Spleen (tissue), 11 donors: ENCODE data around the gene FHAD1. TPM values are rescaled to one million over a fixed set of nuclear protein-coding genes. Genes with fewer than 3 reads are reported as not detected.

Source experiments
- DNase-seq: peaks from one replicate; pipeline ENCODE4 v3.0.0-alpha.2; 2020
- H3K27ac ChIP-seq, 8 donors: fragments of 200-600 bp; sonication (generic) in 7 of 8; 1 replicate in 4 of 8; 2 replicates in 4 of 8; pipeline versions ENCODE4 v1.5.0 to v1.8.0; 2016 to 2021; ENCODE audit warnings: inconsistent platforms in 4 of 8, mild to moderate bottlenecking in 4 of 8, moderate library complexity in 1 of 8
- H3K27me3 ChIP-seq, 7 donors: fragments of 200-600 bp; sonication (generic) in 6 of 7; replicated peaks in 1 of 7; 1 replicate in 4 of 7; 2 replicates in 3 of 7; pipeline versions ENCODE4 v1.5.0 to v1.8.0; 2016 to 2021; ENCODE audit warnings: inconsistent platforms in 3 of 7, mild to moderate bottlenecking in 1 of 7
- H3K36me3 ChIP-seq, 6 donors: fragments of 200-600 bp; sonication (generic) in 5 of 6; 1 replicate in 4 of 6; 2 replicates in 2 of 6; pipeline versions ENCODE4 v1.5.0 to v1.8.0; 2016 to 2021; ENCODE audit warnings: inconsistent platforms in 2 of 6
- H3K4me1 ChIP-seq, 6 donors: fragments of 200-600 bp; sonication (generic) in 5 of 6; 1 replicate in 3 of 6; 2 replicates in 3 of 6; pipeline versions ENCODE4 v1.5.0 to v1.8.0; 2016 to 2021; ENCODE audit warnings: inconsistent platforms in 3 of 6
- H3K4me3 ChIP-seq, 8 donors: fragments of 200-600 bp; sonication (generic) in 7 of 8; 1 replicate in 4 of 8; 2 replicates in 4 of 8; pipeline versions ENCODE4 v1.5.0 to v1.8.0; 2016 to 2021; ENCODE audit warnings: inconsistent platforms in 4 of 8, mild to moderate bottlenecking in 4 of 8, moderate library complexity in 2 of 8
- H3K9me3 ChIP-seq, 8 donors: fragments of 200-600 bp; sonication (generic) in 7 of 8; 1 replicate in 4 of 8; 2 replicates in 4 of 8; pipeline versions ENCODE4 v1.5.0 to v1.8.0; 2016 to 2021; ENCODE audit warnings: inconsistent platforms in 4 of 8
- POLR2A ChIP-seq, 3 donors: fragments of 450-650 bp; IDR thresholded peaks; one replicate each; pipeline ENCODE4 v1.5.1; 2017; ENCODE audit warnings: antibody characterized with exemption in 3 of 3, mild to moderate bottlenecking in 1 of 3
- POLR2AphosphoS5 ChIP-seq, 3 donors: sonication (generic); formaldehyde crosslinking; IDR thresholded peaks; one replicate each; pipeline ENCODE4 v1.5.1; 2017; ENCODE audit warnings: antibody characterized with exemption in 3 of 3
- WGBS, 5 donors: extraction: QIAGEN DNeasy Blood & Tissue Kit in 3 of 5; methylation state at CpG; one replicate each; pipeline versions ENCODE4 v1.1.5 to v1.1.7; 2013 to 2018; 5-methylcytosine and 5-hydroxymethylcytosine counted together
- intact Hi-C: fragments of 100-400 bp; cut with DNase I; formaldehyde crosslinking; loops from one replicate; pipeline ENCODE4 v1.15.0; 2023; ENCODE audit warnings: low total_unique reads
- polyA plus RNA-seq, 3 donors: library from polyadenylated mRNA; stranded (reverse); fragments of 200-250 nt; gene quantifications; one replicate each; pipeline ENCODE4 v1.2.1, GENCODE V29; 2013
- total RNA-seq, 7 donors: library from RNA; depleted of rRNA in 3 of 7; stranded (reverse); fragments of >200 nt in 3 of 7; fragmentation: NEBNext Ultra II Directional in 4 of 7; extraction: Animal tissue kit (Norgen Biotek cat#: 25700) in 4 of 7; gene quantifications; one replicate each; pipeline versions ENCODE4 v1.1.0 to v1.2.1, GENCODE V29; 2016 to 2021
- TF ChIP-seq, protein P1 (sequence below), 11 experiments: fragments of 200-600 bp in 7 of 11; fragments of 450-650 bp in 4 of 11; sonication (generic) in 4 of 11; IDR thresholded peaks in 8 of 11; conservative IDR thresholded peaks in 3 of 11; 1 replicate in 7 of 11; 2 replicates in 4 of 11; pipeline versions ENCODE4 v1.4.0 to v1.8.0; 2016 to 2021; ENCODE audit warnings: antibody characterized with exemption in 11 of 11, inconsistent platforms in 4 of 11, mild to moderate bottlenecking in 1 of 11
- donor health status: healthy with polysubstance abuse.
- donor health status: DM: no; HTN: no; CAD: no; lungs with moderate emphysema.
- donor health status: DM: no; HTN: no; CAD: no.
- donor health status: Bipolar disorder and iron deficiency.
- donor health status: healthy.
- donor health status: DM: no; HTN: no; CAD: no.
- donor health status: DM: yes; HTN: yes; CAD: no.

Gene FHAD1
- total and polyA plus RNA-seq, 10 donors = 0.22 to 1.0 (median 0.28) TPM; not detected in 3

DNA sequence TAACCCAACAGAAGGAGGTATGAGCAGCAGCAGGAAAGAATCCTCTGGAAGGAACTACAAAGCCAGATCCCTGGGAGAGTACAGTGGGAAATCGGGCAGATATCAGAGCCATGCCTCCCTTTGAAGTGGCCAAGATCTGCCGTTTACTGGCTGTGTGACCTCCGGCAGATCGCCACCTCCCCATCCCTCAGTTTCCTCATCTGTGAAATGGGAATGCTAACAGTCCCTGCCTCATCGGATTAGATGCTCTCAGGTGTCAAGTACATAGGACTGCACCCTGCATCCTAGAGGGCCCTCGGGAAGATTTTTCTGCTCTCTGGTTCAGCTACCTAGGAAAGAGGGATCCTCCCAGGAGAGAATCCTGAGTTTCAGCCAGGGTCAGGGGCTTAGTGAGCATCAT, 102.1 kb downstream of the FHAD1 start:
- WGBS, 5 donors = 95 to 97% (median 96%) methylated on average over 6 of the region's 6 CpGs
- Histone ChIP-seq H3K4me3 (no peak overlapping the region), H3K27me3 (peaks cover 0 to 25% (median 0%) of the 10 kb centered on the region in 7 donors), H3K9me3 (no peaks in the 10 kb centered on the region), H3K27ac (no peak overlapping the region), H3K4me1 (peaks cover 0 to 37% (median 16%) of the 10 kb centered on the region in 6 donors), H3K36me3 (no peaks in the 10 kb centered on the region)
- intact Hi-C loops = no loop called here
- DNase-seq = no peak
- TF ChIP-seq POLR2AphosphoS5 (IDR thresholded peaks at IDR 0.05) (no peak), POLR2A (IDR thresholded peaks at IDR 0.05) (no peak)
- TF ChIP-seq, protein P1, sequence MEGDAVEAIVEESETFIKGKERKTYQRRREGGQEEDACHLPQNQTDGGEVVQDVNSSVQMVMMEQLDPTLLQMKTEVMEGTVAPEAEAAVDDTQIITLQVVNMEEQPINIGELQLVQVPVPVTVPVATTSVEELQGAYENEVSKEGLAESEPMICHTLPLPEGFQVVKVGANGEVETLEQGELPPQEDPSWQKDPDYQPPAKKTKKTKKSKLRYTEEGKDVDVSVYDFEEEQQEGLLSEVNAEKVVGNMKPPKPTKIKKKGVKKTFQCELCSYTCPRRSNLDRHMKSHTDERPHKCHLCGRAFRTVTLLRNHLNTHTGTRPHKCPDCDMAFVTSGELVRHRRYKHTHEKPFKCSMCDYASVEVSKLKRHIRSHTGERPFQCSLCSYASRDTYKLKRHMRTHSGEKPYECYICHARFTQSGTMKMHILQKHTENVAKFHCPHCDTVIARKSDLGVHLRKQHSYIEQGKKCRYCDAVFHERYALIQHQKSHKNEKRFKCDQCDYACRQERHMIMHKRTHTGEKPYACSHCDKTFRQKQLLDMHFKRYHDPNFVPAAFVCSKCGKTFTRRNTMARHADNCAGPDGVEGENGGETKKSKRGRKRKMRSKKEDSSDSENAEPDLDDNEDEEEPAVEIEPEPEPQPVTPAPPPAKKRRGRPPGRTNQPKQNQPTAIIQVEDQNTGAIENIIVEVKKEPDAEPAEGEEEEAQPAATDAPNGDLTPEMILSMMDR (IDR thresholded peaks at IDR 0.05 in 8 of 11, conservative IDR thresholded peaks at IDR 0.05 in 3 of 11) = no peak

DNA sequence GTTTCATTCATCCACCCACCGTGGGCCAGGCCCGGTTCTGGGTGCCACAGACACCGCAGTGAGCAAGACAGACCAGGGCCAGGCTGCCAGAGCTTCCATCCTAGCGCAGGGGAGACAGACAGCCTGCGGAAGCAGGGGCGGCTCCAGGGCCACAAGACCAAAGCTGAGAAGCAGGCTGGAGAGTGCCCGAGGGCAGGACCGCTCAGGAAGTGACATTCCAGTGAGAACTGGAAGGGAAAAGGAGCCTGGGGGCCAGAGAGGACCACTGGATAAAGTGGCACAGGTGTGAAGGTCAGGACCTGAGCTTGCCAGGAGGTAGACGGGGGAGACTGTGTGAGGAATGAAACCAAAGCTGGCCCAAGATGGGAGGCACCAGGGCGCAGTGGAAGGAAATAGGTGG, 103.1 kb downstream of the FHAD1 start:
- peaks cover 0 to 15% (median 0%) of the 10 kb centered on the region in 7 donors for H3K27me3 ChIP-seq
- intact Hi-C loops = no loop called here
- no peaks in the 10 kb centered on the region for H3K9me3 ChIP-seq
- H3K27ac ChIP-seq = no peak overlapping the region
- peaks cover 0 to 31% (median 14%) of the 10 kb centered on the region in 6 donors for H3K4me1 ChIP-seq
- H3K4me3 ChIP-seq = no peak overlapping the region
- H3K36me3 ChIP-seq = no peaks in the 10 kb centered on the region
- TF ChIP-seq POLR2A (IDR thresholded peaks at IDR 0.05) (no peak), POLR2AphosphoS5 (IDR thresholded peaks at IDR 0.05) (no peak)
- TF ChIP-seq, protein P1 (IDR thresholded peaks at IDR 0.05 in 8 of 11, conservative IDR thresholded peaks at IDR 0.05 in 3 of 11) = no peak
- 85 to 98% (median 85%) methylated on average over 10 of the region's 10 CpGs for WGBS, 5 donors
- DNase-seq = no peak

DNA sequence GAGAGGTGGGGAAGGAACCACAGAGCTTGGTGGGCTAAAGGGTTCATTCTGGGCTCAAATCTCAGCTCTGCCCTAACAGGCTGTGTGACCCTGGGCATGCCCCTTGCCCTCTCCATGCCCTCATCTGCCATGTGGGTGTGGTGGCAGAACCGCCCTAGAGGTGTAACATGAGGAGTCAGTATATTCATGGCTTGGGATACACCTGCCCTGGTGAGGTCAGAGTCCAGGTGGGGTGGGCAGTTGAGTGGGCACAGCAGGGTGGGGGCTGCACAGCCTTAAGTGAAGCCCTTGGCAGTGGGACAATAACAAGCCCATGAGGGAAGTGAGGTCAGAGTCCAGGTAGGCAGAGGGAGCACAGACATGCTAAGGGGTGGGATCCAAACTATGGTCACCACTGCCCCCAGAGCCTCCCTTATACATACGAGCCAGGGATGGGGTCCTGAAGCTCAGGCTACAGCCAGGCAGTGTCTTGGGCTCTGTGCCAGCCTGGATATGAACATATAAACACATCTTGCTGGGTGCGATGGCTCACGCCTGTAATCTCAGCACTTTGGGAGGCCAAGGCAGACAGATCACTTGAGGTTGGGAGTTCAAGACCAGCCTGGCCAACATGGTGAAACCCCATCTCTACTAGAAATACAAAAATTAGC, 103.7 kb downstream of the FHAD1 start:
- 80 to 91% (median 87%) methylated on average over 4 of the region's 4 CpGs for WGBS, 5 donors
- DNase-seq = no peak
- Histone ChIP-seq H3K27ac (no peak overlapping the region), H3K27me3 (peaks cover 0 to 10% (median 0%) of the 10 kb centered on the region in 7 donors), H3K4me1 (peaks cover 0 to 26% (median 10%) of the 10 kb centered on the region in 6 donors), H3K9me3 (no peaks in the 10 kb centered on the region), H3K4me3 (no peak overlapping the region), H3K36me3 (no peaks in the 10 kb centered on the region)
- intact Hi-C loops = no loop called here
- TF ChIP-seq POLR2A (IDR thresholded peaks at IDR 0.05) (no peak), POLR2AphosphoS5 (IDR thresholded peaks at IDR 0.05) (no peak)
- TF ChIP-seq, protein P1 (IDR thresholded peaks at IDR 0.05 in 8 of 11, conservative IDR thresholded peaks at IDR 0.05 in 3 of 11) = no peak

DNA sequence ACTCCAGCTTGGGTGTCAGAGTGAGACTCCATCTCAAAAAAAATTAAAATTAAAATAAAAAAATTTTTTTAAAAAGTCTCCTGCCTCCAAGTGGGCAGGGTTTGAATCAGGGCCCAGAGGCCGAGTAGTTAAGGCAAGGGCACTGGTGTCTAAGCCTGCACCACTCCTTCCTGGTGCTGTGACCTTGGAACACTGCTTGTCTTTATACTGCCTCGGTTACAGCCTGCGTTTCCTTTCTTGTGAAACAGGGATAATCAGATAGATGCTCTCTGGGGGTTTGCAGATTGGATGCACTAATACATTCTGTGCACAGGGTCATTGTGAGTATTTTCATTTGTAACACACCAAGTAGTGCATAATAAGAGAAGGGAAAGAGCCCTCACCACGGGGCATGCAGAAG, 104.3 kb downstream of the FHAD1 start:
- 59 to 74% (median 67%) methylated on average over 4 of the region's 4 CpGs for WGBS, 5 donors
- DNase-seq = no peak
- no peak overlapping the region for H3K4me3 ChIP-seq
- TF ChIP-seq POLR2AphosphoS5 (IDR thresholded peaks at IDR 0.05) = no peak
- no peak for TF ChIP-seq POLR2A (IDR thresholded peaks at IDR 0.05)
- TF ChIP-seq, protein P1 (IDR thresholded peaks at IDR 0.05 in 8 of 11, conservative IDR thresholded peaks at IDR 0.05 in 3 of 11) = no peak
- no peaks in the 10 kb centered on the region for H3K9me3 ChIP-seq
- H3K27me3 ChIP-seq = peaks cover 0 to 6% (median 0%) of the 10 kb centered on the region in 7 donors
- no peak overlapping the region for H3K27ac ChIP-seq
- no peaks in the 10 kb centered on the region for H3K36me3 ChIP-seq
- peaks cover 0 to 20% (median 4%) of the 10 kb centered on the region in 6 donors for H3K4me1 ChIP-seq
- intact Hi-C loops = no loop called here
